ENCODE measurements around the gene DMRTA1.

- TF ChIP-seq, protein P1, sequence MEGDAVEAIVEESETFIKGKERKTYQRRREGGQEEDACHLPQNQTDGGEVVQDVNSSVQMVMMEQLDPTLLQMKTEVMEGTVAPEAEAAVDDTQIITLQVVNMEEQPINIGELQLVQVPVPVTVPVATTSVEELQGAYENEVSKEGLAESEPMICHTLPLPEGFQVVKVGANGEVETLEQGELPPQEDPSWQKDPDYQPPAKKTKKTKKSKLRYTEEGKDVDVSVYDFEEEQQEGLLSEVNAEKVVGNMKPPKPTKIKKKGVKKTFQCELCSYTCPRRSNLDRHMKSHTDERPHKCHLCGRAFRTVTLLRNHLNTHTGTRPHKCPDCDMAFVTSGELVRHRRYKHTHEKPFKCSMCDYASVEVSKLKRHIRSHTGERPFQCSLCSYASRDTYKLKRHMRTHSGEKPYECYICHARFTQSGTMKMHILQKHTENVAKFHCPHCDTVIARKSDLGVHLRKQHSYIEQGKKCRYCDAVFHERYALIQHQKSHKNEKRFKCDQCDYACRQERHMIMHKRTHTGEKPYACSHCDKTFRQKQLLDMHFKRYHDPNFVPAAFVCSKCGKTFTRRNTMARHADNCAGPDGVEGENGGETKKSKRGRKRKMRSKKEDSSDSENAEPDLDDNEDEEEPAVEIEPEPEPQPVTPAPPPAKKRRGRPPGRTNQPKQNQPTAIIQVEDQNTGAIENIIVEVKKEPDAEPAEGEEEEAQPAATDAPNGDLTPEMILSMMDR (conservative IDR thresholded peaks at IDR 0.05; ENCODE audit: low read depth, low read length) = no peak
- TF ChIP-seq EZH2 (IDR thresholded peaks at IDR 0.05; ENCODE audit: low read length, unreplicated experiment) = no peak
These were observed 8.6 kb downstream of the DMRTA1 start for GRCh38 chr9:22455181-22455580.

Data from PC-3 (cell line).